ENCODE measurements around the gene LTBP3. TPM values are rescaled to one million over a fixed set of nuclear protein-coding genes. Genes with fewer than 3 reads are reported as not detected.
A peak's percentile ranks its signal among the peaks of the same experiment; 100 is the strongest.

The LTBP3 gene
- polyA plus RNA-seq, 1 of the 3 experiments (the other 2 are of a cell fraction), result 167 TPM

DNA sequence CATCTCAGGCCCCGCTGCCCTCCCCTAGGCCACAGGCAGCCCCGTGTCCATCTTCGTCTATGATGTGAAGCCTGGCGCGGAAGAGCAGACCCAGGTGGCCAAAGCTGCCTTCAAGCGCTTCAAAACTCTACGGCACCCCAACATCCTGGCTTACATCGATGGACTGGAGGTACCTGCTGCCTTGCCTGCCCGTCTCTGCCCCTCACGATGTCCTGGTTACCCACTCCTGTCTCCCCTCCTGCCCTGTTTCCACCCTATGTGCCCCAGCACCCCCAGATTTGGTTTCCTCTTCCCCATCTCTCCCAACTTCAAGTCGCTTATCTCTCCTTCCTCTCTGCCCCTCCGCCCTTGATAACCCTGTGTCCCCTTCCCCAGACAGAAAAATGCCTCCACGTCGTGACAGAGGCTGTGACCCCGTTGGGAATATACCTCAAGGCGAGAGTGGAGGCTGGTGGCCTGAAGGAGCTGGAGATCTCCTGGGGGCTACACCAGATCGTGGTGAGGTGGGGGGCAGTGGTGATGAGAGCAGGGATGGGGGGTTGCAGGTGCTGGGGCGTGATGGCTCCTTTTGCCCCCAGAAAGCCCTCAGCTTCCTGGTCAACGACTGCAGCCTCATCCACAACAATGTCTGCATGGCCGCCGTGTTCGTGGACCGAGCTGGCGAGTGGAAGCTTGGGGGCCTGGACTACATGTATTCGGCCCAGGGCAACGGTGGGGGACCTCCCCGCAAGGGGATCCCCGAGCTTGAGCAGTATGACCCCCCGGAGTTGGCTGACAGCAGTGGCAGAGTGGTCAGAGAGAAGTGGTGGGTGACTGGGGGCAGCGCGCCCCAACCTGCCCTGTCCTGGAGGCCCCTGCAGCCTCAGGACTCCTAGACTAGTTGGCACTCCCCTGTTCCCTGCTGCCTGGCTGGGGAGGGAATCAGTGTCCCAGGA, 32.3 kb downstream of the LTBP3 start (continued):
- no peak for TF ChIP-seq RAD21 (IDR thresholded peaks at IDR 0.05; ENCODE audit: low read length)
- TF ChIP-seq MXI1 (IDR thresholded peaks at IDR 0.05; ENCODE audit: low read depth, low read length), result no peak
- no peak for TF ChIP-seq FOXJ3 (CRISPR knock-in tag; IDR thresholded peaks at IDR 0.05)
- TF ChIP-seq, protein P1, sequence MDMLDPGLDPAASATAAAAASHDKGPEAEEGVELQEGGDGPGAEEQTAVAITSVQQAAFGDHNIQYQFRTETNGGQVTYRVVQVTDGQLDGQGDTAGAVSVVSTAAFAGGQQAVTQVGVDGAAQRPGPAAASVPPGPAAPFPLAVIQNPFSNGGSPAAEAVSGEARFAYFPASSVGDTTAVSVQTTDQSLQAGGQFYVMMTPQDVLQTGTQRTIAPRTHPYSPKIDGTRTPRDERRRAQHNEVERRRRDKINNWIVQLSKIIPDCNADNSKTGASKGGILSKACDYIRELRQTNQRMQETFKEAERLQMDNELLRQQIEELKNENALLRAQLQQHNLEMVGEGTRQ (IDR thresholded peaks at IDR 0.05; ENCODE audit: borderline replicate concordance, low read depth, low read length), result no peak
- no peak for TF ChIP-seq GABPA (IDR thresholded peaks at IDR 0.05; ENCODE audit: low read depth)
- no peak for TF ChIP-seq NRF1 (IDR thresholded peaks at IDR 0.05; ENCODE audit: low read depth, low read length)
- no peak for TF ChIP-seq RXRA (IDR thresholded peaks at IDR 0.05; ENCODE audit: borderline replicate concordance, low read depth)
- TF ChIP-seq ELF1 (IDR thresholded peaks at IDR 0.05), result no peak
- TF ChIP-seq FOXM1 (IDR thresholded peaks at IDR 0.05; ENCODE audit: low read depth), result no peak
- TF ChIP-seq FOSL2 (IDR thresholded peaks at IDR 0.05; ENCODE audit: borderline replicate concordance, low read depth), result no peak

DNA sequence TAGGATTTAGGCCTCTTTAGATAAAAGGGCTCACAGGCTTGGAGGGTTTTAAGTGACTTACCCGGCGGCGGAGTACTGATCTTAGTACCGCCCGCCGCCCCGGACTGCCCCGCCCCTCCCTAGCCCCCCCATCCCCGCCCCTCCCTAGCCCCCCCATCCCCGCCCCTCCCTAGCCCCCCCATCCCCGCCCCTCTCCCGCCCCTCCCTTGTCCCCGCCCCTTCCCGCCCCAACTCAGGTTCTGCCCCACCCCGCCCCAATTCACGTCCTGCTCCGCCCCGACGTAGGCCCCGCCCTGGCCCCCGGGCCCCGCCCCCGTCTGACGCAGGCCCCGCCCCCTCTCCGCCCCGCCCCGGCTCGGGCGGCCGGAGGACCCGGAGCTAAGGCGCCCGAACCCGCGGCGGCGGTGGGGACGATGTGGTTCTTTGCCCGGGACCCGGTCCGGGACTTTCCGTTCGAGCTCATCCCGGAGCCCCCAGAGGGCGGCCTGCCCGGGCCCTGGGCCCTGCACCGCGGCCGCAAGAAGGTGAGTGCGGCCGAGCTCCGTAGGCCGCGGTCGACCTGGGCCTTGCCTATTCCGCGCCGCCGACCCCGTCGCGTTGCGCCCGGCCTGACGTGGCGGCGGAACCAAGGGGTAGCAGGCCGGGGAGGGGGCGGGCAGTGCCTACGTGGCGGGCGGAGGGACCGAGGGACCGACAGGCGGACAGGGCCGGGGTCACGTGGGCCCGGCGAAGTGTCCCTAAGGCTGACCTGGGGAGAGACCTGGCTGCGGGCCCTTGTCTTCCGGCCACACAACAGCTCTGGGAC, 33.2 kb downstream of the LTBP3 start, which contains the start of gene SCYL1:
Gene SCYL1 (plus strand): TSS at position 343 of the 805 bp plus-strand sequence. CDS start 71 bp downstream, at position 414.
- no peaks in the 10 kb centered on the region for H3K9me2 ChIP-seq
- peak; percentile 99 for DNase-seq

More for the DNA sequence above, 33.2 kb downstream of the LTBP3 start, which contains the start of gene SCYL1:
- ChIA-PET CTCF (interaction anchor here (0.6 to 6.7 kb wide), 6 partner anchors 10 to 56 kb away, joined by 3 to 69 read pairs (median 4); partner anchors contain the start of gene FAM89B), POLR2A (interaction anchor here (1.0 to 1.9 kb wide), 6 partner anchors 11 to 104 kb away, joined by 3 to 10 read pairs (median 5); partner anchors contain the start of gene NEAT1)
- peaks cover 19% of the 10 kb centered on the region for H3F3A ChIP-seq (replicated peaks; ENCODE audit: insufficient read depth)
- H3K27ac ChIP-seq (ENCODE audit: low read depth in 2 of 2, low read length in 1 of 2), result peak within 1 kb of the TSS; percentile 56 to 62; a peak in 2 of 4 replicates
- peak within 1 kb of the TSS; percentile 78 to 81 for H3K4me3 ChIP-seq (ENCODE audit: low read depth in 2 of 2, low read length in 1 of 2)
- H3K36me3 ChIP-seq (replicated peaks in 1 of 2; ENCODE audit: control insufficient read depth in 1 of 2, insufficient read depth in 2 of 2, low read length in 1 of 2), result peaks cover 11 to 22% of the 10 kb centered on the region in 2 experiments
- peaks cover 13% of the 10 kb centered on the region; the same call in 1 of the 2 replicates for H4K20me1 ChIP-seq (ENCODE audit: insufficient read depth)
- 2% methylated on average over 20 of the region's 82 CpGs for WGBS (ENCODE audit: low lambda C conversion rate)
- H3K4me1 ChIP-seq (ENCODE audit: control insufficient read depth in 1 of 2, insufficient read depth in 2 of 2, low read depth in 1 of 2, low read length in 1 of 2), result peaks cover 5 to 18% of the 10 kb centered on the region in 2 experiments; a peak in 3 of 4 replicates
- H3K9ac ChIP-seq, result peak within 1 kb of the TSS; percentile 96
- TF ChIP-seq, protein P2, sequence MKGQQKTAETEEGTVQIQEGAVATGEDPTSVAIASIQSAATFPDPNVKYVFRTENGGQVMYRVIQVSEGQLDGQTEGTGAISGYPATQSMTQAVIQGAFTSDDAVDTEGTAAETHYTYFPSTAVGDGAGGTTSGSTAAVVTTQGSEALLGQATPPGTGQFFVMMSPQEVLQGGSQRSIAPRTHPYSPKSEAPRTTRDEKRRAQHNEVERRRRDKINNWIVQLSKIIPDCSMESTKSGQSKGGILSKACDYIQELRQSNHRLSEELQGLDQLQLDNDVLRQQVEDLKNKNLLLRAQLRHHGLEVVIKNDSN (IDR thresholded peaks at IDR 0.05; ENCODE audit: borderline replicate concordance, low read depth), result peak; percentile 89
- TF ChIP-seq POLR2AphosphoS5 (IDR thresholded peaks at IDR 0.05; ENCODE audit: low read depth, low read length) (peak; percentile 35; the same call in 1 of the 2 replicates), TAF1 (IDR thresholded peaks at IDR 0.05; ENCODE audit: borderline replicate concordance, low read depth, low read length) (0 out of 2 replicates have a peak, but pooled peaks have one; percentile 29), SIN3A (IDR thresholded peaks at IDR 0.05; ENCODE audit: borderline replicate concordance, low read depth, low read length) (peak; percentile 53; the same call in 1 of the 2 replicates), TCF12 (IDR thresholded peaks at IDR 0.05) (no peak), CHD2 (IDR thresholded peaks at IDR 0.05; ENCODE audit: low read length, partially characterized antibody) (no peak)
- H3K79me2 ChIP-seq (ENCODE audit: insufficient read depth), result peaks cover 30% of the 10 kb centered on the region
- H3K27me3 ChIP-seq (ENCODE audit: insufficient read depth), result no peaks in the 10 kb centered on the region
- H3K9me3 ChIP-seq, result no peaks in the 10 kb centered on the region
- H3K4me2 ChIP-seq, result peak within 1 kb of the TSS; percentile 99
- H2AFZ ChIP-seq (ENCODE audit: low read depth), result peak within 1 kb of the TSS; percentile 63; the same call in 1 of the 2 replicates
